SU-DHL-6 (cell line): ENCODE data around the gene FHOD3.

Source experiments
- EZH2phosphoT487 ChIP-seq: fragments of 200-600 bp; sonication (generic), shearing (Covaris generic); conservative IDR thresholded peaks from 2 replicates; pipeline ENCODE4 v1.6.1; 2018; ENCODE audit warnings: mild to moderate bottlenecking, antibody characterized with exemption, low read length, moderate library complexity, mixed read lengths
- TF ChIP-seq, protein P1 (sequence below): fragments of 200-600 bp; sonication (generic); IDR thresholded peaks from one replicate; pipeline ENCODE4 v1.5.1; 2017; ENCODE audit warnings: antibody characterized with exemption, mild to moderate bottlenecking, low read length, moderate library complexity; ENCODE audit not compliant: insufficient read depth, poor library complexity, severe bottlenecking

DNA sequence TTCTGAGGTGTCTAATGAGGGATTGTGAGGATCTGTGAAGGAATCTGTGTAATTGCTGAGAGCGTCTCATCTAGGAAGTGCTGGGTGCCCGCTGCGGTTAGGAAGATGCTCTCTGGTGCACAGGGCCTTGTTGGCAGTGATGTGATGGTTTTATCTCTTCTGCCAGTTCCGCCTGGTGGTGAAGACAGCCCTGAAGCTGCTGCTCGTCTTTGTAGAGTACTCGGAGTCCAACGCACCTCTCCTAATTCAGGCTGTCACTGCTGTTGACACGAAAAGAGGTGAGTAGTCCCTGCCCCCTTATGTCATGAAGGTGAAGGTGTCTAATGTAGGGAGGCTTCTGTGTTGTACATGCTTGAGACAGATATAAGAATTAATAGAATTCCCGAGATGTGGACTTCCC, 297.1 kb downstream of the FHOD3 start:
- TF ChIP-seq, protein P1, sequence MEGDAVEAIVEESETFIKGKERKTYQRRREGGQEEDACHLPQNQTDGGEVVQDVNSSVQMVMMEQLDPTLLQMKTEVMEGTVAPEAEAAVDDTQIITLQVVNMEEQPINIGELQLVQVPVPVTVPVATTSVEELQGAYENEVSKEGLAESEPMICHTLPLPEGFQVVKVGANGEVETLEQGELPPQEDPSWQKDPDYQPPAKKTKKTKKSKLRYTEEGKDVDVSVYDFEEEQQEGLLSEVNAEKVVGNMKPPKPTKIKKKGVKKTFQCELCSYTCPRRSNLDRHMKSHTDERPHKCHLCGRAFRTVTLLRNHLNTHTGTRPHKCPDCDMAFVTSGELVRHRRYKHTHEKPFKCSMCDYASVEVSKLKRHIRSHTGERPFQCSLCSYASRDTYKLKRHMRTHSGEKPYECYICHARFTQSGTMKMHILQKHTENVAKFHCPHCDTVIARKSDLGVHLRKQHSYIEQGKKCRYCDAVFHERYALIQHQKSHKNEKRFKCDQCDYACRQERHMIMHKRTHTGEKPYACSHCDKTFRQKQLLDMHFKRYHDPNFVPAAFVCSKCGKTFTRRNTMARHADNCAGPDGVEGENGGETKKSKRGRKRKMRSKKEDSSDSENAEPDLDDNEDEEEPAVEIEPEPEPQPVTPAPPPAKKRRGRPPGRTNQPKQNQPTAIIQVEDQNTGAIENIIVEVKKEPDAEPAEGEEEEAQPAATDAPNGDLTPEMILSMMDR = no peak
- no peak for TF ChIP-seq EZH2phosphoT487
